Stimulated activated naive CD4-positive, alpha-beta T cell (primary cell): ENCODE results near the gene YIF1A.
A peak's percentile ranks its signal among the peaks of the same experiment; 100 is the strongest.
"Not testable (repeated sequence)": the region's sequence is repeated elsewhere in the genome, so short reads cannot be mapped to it uniquely, and the experiment has no call there.

Experiments
- DNase-seq, 6 experiments: peaks; one replicate each; lab custom pipeline; 2025; lab: John Stamatoyannopoulos, UW

YIF1A gene

GRCh38 chr11:66326261-66327111, 37.5 kb upstream of the YIF1A start:
- DNase-seq: peak; percentile 15 to 49 (median 34)

DNA sequence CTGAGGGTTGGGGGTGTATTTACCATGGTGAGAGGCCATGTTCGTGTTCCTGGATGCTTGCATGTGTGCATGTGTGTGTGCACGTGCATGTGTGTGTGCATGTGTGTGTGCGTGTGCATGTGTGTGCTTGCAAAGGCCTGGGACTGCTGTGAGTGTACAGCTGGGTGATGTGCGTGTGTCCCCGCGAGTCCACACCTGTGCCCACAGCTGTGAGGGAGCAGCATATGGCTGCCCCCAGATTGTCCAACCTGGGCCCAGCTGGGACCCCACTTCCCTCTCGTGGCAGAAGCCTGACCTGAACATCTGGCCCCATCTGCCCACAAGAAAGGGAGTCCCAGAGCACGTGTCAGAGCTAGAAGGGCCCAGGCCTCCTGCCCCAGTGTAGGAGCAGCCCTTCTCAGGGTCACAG, 36.3 kb upstream of the YIF1A start:
- no peak for DNase-seq

DNA sequence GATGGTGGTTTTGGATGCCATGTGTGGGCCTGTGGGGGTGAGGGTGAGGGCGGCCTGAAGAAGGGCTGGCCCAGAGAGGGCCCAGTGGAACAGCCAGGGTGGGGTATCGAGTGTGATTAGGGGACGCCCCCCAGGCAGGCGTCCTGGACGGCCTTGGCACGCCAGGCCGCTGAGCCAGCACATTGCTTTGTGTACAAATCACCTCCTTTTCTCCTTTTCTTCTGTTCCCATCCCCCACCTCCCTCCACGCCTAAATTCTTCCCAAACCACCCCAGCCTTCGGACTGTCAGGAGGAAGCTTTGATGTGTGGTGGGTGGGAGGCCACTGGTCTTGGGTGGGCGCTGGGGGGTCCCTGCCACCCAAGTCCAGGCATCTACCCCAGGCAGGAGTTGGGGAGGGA, 35.7 kb upstream of the YIF1A start:
- DNase-seq: no peak

DNA sequence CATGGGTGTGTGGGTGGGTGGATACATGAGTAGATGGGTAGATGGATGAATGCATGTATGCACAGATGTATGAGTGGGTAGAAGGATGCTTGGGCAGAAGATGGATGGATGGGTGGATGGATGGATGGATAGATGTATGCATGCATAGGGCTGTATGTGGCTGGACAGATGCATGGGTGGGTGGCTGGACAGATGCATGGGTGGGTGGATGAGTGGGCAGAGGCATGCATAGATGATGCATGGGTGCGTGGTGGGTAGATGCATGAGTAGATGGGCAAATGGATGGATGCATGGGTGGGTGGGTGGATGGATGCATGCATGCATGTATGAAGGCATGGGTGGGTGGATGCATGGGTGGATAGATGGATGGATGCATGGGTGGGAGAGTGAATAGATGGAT, 34.7 kb upstream of the YIF1A start:
- DNase-seq: no peak

- DNase-seq: no peak
Measured at GRCh38 chr11:66322732-66323427, 33.9 kb upstream of the YIF1A start.

DNA sequence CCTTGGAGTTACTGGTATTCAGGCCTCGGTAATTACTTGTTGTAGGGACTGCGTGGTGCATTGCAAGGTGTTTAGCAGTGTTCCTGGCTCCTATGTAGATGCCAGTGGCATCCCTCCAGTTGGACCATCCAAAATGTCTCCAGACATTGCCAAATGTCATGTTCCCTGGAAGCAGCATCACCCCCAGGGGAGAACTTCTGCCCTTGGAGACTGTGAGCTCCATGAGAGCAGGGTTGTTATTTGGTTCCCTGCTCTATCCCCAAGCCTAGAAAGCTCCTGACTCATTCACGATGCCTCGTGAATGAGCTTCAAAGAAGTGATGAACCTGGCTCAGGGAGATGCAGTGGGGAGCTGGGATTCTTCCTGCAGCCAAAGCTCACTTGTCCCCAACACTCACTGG, 32.7 kb upstream of the YIF1A start:
- DNase-seq: no peak

GRCh38 chr11:66320748-66321147, 31.8 kb upstream of the YIF1A start:
- DNase-seq: not testable (repeated sequence)

GRCh38 chr11:66320289-66320688, 31.3 kb upstream of the YIF1A start:
- not testable (repeated sequence) for DNase-seq

GRCh38 chr11:66318600-66318970, 29.6 kb upstream of the YIF1A start:
- DNase-seq: no peak

DNA sequence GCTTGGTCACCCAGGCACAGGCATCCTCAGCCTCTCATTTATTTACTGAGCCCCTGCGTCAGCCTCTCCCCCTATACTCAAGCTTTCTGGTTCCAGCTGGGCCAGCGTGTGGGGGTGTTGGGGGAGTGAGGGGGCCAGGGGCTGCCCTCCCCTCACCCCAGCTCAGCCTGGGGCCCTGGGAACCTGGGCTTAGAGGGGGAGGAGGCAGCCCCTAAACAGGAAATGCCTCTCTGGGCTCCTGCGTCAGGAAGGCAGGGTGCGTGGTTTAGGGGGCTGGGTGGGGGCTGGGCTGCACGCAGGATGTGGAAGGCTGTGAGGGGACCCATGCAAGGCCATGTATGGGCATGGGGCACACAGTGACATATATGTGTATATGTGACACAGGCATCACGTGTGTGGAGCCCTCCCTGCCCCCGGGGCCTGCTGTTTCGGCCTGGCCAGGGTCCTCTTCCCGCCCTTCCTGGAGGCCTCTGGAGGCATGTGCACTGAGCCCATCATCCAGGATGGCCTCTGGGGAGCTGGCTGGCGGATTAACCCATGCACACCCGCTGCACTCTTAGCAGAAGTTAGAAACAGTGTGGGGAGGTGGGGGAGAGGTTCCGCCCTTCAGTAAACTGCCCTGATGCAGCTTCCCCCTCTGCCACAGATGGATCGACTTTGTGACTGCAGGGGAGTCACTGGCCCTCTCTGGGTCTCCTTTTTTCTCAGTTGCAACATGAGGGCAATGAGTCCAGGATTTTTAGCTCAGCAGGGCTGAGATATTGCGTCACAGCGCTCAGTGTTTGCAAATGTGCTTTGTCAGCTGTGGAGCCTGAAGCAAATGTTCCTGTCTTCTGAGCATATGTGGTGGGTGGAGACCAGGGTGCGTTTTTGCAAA, 29.0 kb upstream of the YIF1A start:
- peak; percentile 63 to 89 (median 81) for DNase-seq

DNA sequence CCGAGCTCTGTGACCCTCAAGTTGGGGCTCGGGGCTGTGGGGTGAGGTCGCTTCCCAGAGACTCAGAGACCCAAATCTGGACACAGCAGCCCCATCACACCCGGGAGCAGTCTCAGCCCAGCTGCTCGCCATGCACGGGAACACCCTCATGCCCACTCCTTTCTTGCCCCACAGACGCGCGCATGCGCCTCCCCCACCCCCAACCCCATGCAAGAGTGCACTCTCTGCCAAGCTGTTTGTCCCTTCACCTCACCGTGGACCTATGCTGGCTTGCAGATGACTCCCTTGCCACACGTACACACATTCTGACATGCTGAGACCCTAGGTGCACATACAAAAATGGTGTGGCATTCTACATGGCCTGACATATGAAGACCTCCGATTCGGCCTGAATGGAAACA, 28.4 kb upstream of the YIF1A start:
- DNase-seq: peak; percentile 31 to 87 (median 67)

- peak in 2 of 6 experiments; percentile 35 to 46 for DNase-seq
Measured at GRCh38 chr11:66316849-66317251, 27.9 kb upstream of the YIF1A start, which contains the start of gene CD248. CD248 (minus strand) TSS chr11:66317044; CDS start chr11:66317027, 17 bp downstream.

DNA sequence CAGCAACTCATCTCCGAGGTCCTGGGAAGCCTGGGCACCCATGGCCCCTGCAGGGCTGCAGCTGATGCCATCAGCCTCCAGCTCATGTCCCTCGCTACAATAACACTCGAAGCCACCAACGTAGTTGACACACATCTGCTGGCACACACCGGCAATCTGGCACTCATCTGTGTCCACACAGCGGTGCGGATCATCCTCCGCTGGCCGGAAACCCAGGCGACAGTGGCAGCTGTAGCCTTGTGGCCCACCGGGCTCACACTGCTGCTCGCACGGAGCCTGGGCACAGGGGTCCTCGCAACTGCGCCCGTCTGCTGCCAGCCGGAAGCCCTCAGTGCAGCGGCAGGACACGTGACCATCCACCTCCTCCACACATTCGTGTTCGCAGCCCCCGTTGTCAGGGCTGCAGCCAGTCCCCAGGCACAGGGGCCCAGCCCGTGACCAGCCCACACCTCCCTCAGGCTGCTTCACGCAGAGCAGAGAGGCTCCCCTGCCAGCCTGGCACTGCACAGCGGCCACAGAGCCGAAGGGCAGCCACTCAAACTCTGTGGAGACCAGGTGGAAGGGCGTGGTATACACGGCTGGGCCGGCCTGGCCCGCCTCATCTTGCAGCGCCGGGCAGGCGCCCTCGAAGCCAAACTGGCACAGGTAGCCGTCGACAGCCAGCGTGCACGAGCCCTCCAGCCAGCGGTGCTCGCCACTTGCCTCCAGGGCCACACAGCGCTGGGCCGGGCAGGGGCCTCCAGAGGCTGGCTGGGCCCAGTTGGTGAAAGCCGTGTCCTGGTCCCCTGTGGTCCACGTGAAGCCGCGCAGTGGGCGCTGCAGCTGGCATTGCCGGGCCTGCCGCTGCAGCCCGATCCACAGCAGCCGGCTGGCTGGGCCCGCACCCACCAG, 27.2 kb upstream of the YIF1A start:
- no peak for DNase-seq

DNA sequence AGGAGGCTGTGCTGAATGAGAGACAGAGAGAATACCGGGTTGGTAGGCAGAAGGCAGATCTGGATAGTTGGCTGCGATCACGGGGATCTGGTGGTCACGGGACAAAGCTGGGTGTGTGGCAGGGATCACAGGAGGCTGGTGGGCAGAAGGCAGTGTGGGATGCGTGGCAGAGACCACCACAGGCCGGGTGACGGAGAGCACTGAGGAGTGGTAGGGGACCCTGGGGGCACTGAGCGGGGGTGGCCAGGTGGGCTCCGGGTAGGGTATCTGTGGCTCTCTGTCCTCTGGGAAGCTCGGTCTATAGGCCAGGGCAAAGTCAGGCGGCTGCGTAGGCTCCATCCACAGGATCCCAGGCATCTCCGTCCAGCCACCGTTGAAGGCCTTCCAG, 26.5 kb upstream of the YIF1A start:
- no peak for DNase-seq

- no peak for DNase-seq
Measured at GRCh38 chr11:66314561-66315497, 25.9 kb upstream of the YIF1A start.

- DNase-seq: no peak
Measured at GRCh38 chr11:66314186-66314501, 25.2 kb upstream of the YIF1A start.

DNA sequence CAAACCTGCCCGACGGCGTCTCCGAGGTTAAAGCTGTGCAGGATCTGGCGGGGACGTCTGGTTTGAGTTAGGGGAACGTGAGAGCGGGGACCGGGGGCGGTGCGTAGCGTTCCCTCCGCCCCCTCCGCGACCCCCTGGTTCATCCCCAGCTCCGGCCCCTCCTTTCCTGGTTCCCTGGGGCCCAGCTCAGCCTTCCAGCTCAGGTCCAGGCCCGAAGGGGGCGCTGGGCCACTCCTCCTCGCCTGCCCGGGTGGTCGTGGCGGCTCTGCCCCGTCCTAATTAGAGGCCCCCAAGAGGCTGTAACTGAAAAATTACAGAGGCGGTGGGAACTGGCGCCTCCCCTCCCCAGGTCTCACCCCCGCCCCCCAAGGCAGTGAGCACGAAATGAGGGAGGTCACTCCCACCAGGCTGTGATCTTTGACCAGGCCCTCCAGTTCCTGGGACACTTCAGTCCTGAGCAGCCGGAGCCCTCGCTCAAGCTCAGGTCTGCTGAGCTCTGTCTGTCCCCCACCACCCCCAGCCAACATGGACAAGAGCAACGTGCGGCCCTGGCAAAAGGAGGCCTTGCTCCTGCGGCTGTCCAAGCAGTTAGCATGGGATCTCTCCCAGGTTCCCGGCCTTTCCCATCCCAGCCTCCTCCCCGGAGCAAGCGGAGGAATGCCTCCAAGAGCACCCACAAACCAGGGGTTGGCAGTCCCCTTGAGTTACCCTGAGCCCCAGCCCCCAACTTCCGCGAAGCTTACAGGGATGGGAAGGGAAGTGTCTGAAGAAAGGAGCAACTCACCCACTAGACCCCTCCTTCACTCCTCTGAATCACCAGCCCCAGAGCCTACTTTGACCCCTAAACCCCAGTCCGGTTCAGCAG, 24.6 kb upstream of the YIF1A start:
- no peak for DNase-seq

DNA sequence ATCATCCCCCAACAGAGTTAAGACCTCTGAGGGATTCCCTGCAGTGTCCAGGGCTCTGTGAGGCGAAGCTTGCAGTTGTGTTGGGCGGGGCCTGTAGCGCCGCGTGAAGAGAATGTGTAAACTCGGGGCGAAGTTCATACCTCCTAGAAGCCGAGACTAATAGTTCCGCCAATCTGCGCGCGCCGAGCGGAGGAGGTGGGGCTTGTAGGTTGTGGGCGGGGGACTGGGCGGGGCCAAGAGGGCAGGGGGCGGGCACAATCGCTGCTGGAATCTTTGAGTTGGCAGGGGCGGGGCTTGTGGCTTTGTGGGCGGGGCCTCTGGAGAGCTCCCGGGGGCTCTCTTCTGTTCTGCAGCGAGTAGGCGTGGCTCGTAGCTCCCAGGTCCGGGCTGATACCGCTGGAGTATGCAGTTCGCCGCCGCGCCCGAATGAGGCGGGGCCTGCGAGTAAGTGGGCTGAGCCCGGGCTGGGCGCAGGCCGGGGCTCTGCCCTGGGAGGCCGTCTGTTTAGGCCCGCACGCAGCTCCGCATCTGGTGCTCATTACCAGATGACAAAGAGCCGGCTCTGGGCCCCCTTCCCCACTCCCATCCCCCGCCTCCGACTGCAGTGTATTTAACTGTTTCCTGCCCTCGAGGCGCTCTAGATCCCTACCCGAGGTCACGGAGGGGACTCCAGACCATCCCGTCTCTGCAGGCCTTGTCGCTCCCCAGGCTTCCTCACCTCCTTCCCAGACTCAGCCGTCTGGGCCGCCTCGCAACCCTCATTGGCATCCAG, 23.8 kb upstream of the YIF1A start:
- peak; percentile 98 to 100 (median 100) for DNase-seq
